Testis (tissue), 2 donors: ENCODE results near the gene ARID3A.

Experiments
- POLR2A ChIP-seq: fragments of 450-650 bp; IDR thresholded peaks from one replicate; pipeline ENCODE4 v1.6.1; 2017; ENCODE audit warnings: antibody characterized with exemption, mild to moderate bottlenecking, moderate library complexity
- TF ChIP-seq, protein P1 (sequence below), 3 experiments: fragments of 450-650 bp in 2 of 3; fragments of 200-600 bp in 1 of 3; sonication (generic) in 1 of 3; IDR thresholded peaks; one replicate each; pipeline ENCODE4 v1.5.1; 2016 to 2019; ENCODE audit warnings: antibody characterized with exemption in 3 of 3, mild to moderate bottlenecking in 2 of 3, moderate library complexity in 1 of 3

DNA sequence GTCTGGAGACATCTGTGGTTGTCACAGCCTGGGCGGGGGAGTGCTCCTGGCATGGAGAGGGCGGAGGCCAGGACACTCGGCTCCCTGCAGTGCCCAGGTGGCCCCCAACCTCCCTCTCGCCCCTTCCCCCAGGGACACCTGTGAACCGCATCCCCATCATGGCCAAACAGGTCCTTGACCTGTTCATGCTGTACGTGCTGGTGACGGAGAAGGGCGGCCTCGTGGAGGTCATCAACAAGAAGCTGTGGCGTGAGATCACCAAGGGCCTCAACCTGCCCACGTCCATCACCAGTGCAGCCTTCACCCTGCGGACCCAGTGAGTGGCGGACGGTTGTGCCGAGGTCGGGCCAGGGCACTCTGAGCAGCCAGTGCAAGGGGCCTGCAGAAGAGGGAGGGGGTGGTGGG, 38.3 kb downstream of the ARID3A start:
- TF ChIP-seq, protein P1, sequence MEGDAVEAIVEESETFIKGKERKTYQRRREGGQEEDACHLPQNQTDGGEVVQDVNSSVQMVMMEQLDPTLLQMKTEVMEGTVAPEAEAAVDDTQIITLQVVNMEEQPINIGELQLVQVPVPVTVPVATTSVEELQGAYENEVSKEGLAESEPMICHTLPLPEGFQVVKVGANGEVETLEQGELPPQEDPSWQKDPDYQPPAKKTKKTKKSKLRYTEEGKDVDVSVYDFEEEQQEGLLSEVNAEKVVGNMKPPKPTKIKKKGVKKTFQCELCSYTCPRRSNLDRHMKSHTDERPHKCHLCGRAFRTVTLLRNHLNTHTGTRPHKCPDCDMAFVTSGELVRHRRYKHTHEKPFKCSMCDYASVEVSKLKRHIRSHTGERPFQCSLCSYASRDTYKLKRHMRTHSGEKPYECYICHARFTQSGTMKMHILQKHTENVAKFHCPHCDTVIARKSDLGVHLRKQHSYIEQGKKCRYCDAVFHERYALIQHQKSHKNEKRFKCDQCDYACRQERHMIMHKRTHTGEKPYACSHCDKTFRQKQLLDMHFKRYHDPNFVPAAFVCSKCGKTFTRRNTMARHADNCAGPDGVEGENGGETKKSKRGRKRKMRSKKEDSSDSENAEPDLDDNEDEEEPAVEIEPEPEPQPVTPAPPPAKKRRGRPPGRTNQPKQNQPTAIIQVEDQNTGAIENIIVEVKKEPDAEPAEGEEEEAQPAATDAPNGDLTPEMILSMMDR (IDR thresholded peaks at IDR 0.05): no peak
- TF ChIP-seq POLR2A: no peak
